Body of pancreas (tissue), 4 donors: Measurements from ENCODE around the gene GOLM1. TPM values are rescaled to one million over a fixed set of nuclear protein-coding genes. Genes with fewer than 3 reads are reported as not detected.

Experiments
- ATAC-seq: fragments of 150-250 bp; one replicate; pipeline ENCODE4 v1.9.1; 2016
- DNase-seq, 4 donors: peaks; one replicate each; pipeline ENCODE4 v3.0.0-alpha.2; 2019
- H3K27ac ChIP-seq, 4 donors: fragments of 200-600 bp; sonication (generic); 1 replicate in 3 of 4; 2 replicates in 1 of 4; pipeline versions ENCODE4 v1.5.1 to v1.6.1; 2016 to 2019; ENCODE audit warnings: mild to moderate bottlenecking in 1 of 4, mixed read lengths in 1 of 4, moderate library complexity in 1 of 4
- H3K27me3 ChIP-seq, 2 donors: fragments of 200-600 bp; sonication (generic); one replicate each; pipeline ENCODE4 v1.6.0; 2016; ENCODE audit warnings: mild to moderate bottlenecking in 1 of 2
- H3K36me3 ChIP-seq, 2 donors: fragments of 200-600 bp; sonication (generic); replicated peaks in 1 of 2; 2 replicates each; pipeline ENCODE4 v1.5.1; 2016; ENCODE audit warnings: low read depth in 2 of 2; ENCODE audit not compliant: insufficient read depth in 1 of 2
- H3K4me1 ChIP-seq: fragments of 200-600 bp; sonication (generic); one replicate; pipeline ENCODE4 v1.6.0; 2016
- H3K4me3 ChIP-seq, 2 donors: fragments of 200-600 bp; sonication (generic); 1 replicate in 1 of 2; 2 replicates in 1 of 2; pipeline ENCODE4 v1.5.1; 2016 to 2019
- H3K9me3 ChIP-seq, 3 donors: fragments of 200-600 bp; sonication (generic); 1 replicate in 2 of 3; 2 replicates in 1 of 3; pipeline ENCODE4 v1.5.1; 2016
- POLR2A ChIP-seq, 3 donors: fragments of 450-650 bp; IDR thresholded peaks; one replicate each; pipeline ENCODE4 v1.6.1; 2016; ENCODE audit warnings: antibody characterized with exemption in 3 of 3, mild to moderate bottlenecking in 2 of 3
- WGBS, 2 donors: methylation state at CpG; one replicate each; pipeline ENCODE4 v1.1.5; 2017; 5-methylcytosine and 5-hydroxymethylcytosine counted together
- intact Hi-C: fragments of 100-400 bp; cut with DNase I; formaldehyde crosslinking; loops from one replicate; pipeline ENCODE4 v1.15.1; 2023
- total RNA-seq, 2 donors: library from RNA; depleted of rRNA; stranded (reverse); fragments of >200 nt; gene quantifications; one replicate each; pipeline ENCODE4 v1.1.0, GENCODE V29; 2016
- TF ChIP-seq, protein P1 (sequence below), 7 experiments: fragments of 450-650 bp in 4 of 7; fragments of 200-600 bp in 3 of 7; sonication (generic) in 3 of 7; IDR thresholded peaks; one replicate each; pipeline ENCODE4 v1.5.1; 2016 to 2019; ENCODE audit warnings: antibody characterized with exemption in 7 of 7

GOLM1 gene
- total RNA-seq, 2 donors from 2014 or later, result 29.0 to 36.6 TPM

- Histone ChIP-seq H3K36me3 (no peaks in the 10 kb centered on the region), H3K4me1 (peaks cover 1% of the 10 kb centered on the region), H3K27me3 (no peaks in the 10 kb centered on the region), H3K9me3 (no peaks in the 10 kb centered on the region), H3K27ac (no peak overlapping the region), H3K4me3 (no peak overlapping the region)
- DNase-seq (no peak), ATAC-seq (no peak)
- intact Hi-C loops, result no loop called here
- TF ChIP-seq, protein P1, sequence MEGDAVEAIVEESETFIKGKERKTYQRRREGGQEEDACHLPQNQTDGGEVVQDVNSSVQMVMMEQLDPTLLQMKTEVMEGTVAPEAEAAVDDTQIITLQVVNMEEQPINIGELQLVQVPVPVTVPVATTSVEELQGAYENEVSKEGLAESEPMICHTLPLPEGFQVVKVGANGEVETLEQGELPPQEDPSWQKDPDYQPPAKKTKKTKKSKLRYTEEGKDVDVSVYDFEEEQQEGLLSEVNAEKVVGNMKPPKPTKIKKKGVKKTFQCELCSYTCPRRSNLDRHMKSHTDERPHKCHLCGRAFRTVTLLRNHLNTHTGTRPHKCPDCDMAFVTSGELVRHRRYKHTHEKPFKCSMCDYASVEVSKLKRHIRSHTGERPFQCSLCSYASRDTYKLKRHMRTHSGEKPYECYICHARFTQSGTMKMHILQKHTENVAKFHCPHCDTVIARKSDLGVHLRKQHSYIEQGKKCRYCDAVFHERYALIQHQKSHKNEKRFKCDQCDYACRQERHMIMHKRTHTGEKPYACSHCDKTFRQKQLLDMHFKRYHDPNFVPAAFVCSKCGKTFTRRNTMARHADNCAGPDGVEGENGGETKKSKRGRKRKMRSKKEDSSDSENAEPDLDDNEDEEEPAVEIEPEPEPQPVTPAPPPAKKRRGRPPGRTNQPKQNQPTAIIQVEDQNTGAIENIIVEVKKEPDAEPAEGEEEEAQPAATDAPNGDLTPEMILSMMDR (IDR thresholded peaks at IDR 0.05), result no peak
- no peak for TF ChIP-seq POLR2A (IDR thresholded peaks at IDR 0.05)
- WGBS, 2 donors, result 78 to 82% methylated on average over 1 of the region's 1 CpG
These were observed 25.5 kb downstream of the GOLM1 start for GRCh38 chr9:86073839-86074238.

DNA sequence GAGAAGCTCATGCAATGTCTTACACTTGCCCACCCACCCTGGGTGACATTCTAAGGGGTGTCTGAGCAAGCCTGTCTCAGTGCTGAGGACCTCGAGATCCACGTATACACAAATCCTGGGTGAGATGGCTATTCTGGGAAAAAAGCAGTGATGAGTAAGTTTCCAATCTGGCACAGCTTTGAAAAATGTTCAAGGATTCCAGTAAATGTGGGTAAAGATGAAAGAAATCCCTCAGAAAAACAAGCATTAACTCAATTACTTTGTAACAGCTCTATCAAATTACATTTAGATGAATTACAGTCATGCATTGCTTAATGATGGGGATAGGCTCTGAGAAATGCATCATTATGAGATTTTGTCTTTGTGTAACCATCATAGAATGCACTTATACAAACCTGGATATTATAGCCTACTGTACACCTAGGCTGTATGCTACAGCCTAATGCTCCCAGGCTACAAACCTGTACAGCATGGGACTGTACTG, 26.9 kb downstream of the GOLM1 start:
- DNase-seq, result no peak
- no peak overlapping the region for H3K4me3 ChIP-seq
- intact Hi-C loops, result no loop called here
- no peaks in the 10 kb centered on the region for H3K4me1 ChIP-seq
- 87 to 88% methylated on average over 2 of the region's 2 CpGs for WGBS, 2 donors
- H3K36me3 ChIP-seq, result no peaks in the 10 kb centered on the region
- no peaks in the 10 kb centered on the region for H3K9me3 ChIP-seq
- no peak for ATAC-seq
- TF ChIP-seq, protein P1 (IDR thresholded peaks at IDR 0.05), result no peak
- no peak for TF ChIP-seq POLR2A (IDR thresholded peaks at IDR 0.05)
- H3K27ac ChIP-seq, result no peak overlapping the region
- no peaks in the 10 kb centered on the region for H3K27me3 ChIP-seq

GRCh38 chr9:86069206-86069869, 30.0 kb downstream of the GOLM1 start:
- 68 to 73% methylated on average over 7 of the region's 7 CpGs for WGBS, 2 donors
- Histone ChIP-seq H3K36me3 (no peaks in the 10 kb centered on the region), H3K4me1 (peaks cover 12% of the 10 kb centered on the region), H3K4me3 (no peak overlapping the region), H3K9me3 (no peaks in the 10 kb centered on the region), H3K27me3 (no peaks in the 10 kb centered on the region), H3K27ac (no peak overlapping the region)
- DNase-seq, result no peak
- no peak for TF ChIP-seq POLR2A (IDR thresholded peaks at IDR 0.05)
- TF ChIP-seq, protein P1 (IDR thresholded peaks at IDR 0.05), result no peak
- intact Hi-C loops, result no loop called here
- no peak for ATAC-seq

DNA sequence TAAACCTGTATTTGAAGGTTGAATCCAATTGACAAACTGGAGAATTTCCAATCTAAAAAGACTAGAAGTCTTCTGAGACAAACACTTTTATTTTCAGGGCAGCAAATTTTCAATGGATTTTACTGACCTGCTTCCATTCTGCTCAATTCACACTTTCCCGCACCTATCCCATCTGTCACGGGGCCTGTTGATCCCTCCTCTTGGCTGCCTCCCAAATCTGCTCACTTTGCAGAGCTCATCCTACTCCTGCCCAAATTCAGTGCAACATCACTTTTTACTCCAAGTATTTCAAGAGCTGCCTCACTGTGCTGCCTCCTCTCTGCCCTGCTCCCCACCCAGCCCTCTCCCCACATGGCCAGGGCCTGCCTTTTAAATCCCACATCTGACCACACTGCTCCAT, 35.1 kb downstream of the GOLM1 start:
- Histone ChIP-seq H3K4me3 (no peak overlapping the region), H3K27me3 (no peaks in the 10 kb centered on the region), H3K4me1 (peaks cover 21% of the 10 kb centered on the region), H3K27ac (peak overlapping the region in 3 of 4 donors; percentile 43 to 73 (median 66)), H3K9me3 (no peaks in the 10 kb centered on the region), H3K36me3 (no peaks in the 10 kb centered on the region)
- intact Hi-C loops, result no loop called here
- DNase-seq (peak in 3 of 4 donors; percentile 20 to 34 (median 27)), ATAC-seq (no peak)
- TF ChIP-seq POLR2A (IDR thresholded peaks at IDR 0.05), result no peak
- 54 to 58% methylated on average over 2 of the region's 2 CpGs for WGBS, 2 donors

GRCh38 chr9:86062845-86063693, 36.3 kb downstream of the GOLM1 start:
- Histone ChIP-seq H3K9me3 (no peaks in the 10 kb centered on the region), H3K27me3 (no peaks in the 10 kb centered on the region), H3K36me3 (no peaks in the 10 kb centered on the region), H3K27ac (peak overlapping the region; percentile 30 to 73 (median 54)), H3K4me1 (peaks cover 21% of the 10 kb centered on the region), H3K4me3 (no peak overlapping the region)
- TF ChIP-seq, protein P1 (IDR thresholded peaks at IDR 0.05), result no peak
- TF ChIP-seq POLR2A (IDR thresholded peaks at IDR 0.05), result no peak
- intact Hi-C loops, result no loop called here
- peak; percentile 74 for ATAC-seq
- peak in 2 of 4 donors; percentile 15 to 19 for DNase-seq
- 55 to 67% methylated on average over 15 to 16 of the region's 16 CpGs for WGBS, 2 donors
